Endothelial cell of umbilical vein (primary cell): ENCODE measurements around the gene TMEFF2. TPM values are rescaled to one million over a fixed set of nuclear protein-coding genes. Genes with fewer than 3 reads are reported as not detected.
A peak's percentile ranks its signal among the peaks of the same experiment; 100 is the strongest.

ENCODE experiments used
- BruUV-seq: library from RNA; stranded (reverse); fragments of 400-500 nt; replicated peaks from 2 replicates; lab custom pipeline; 2021; lab: Mats Ljungman, UMichigan
- CTCF ChIA-PET: fragments of 300-600, 350-600 bp; sonication (Branson Sonifier 250); formaldehyde crosslinking; loops from one replicate; lab custom pipeline; 2021; ENCODE audit warnings: antibody characterized with exemption, inconsistent platforms; lab: Charles Lee
- POLR2A ChIA-PET: fragments of 300-600, 350-600 bp; sonication (Branson Sonifier 250); formaldehyde crosslinking; loops from one replicate; lab custom pipeline; 2021; ENCODE audit warnings: antibody characterized with exemption, inconsistent platforms; lab: Charles Lee
- DNase-seq: peaks from one replicate; pipeline ENCODE4 v3.0.0-alpha.2; 2011; ENCODE audit warnings: low read depth, low spot score
- FAIRE-seq: peaks from 2 replicates; lab custom pipeline; 2011; peaks lifted over from hg19 to GRCh38; lab: Jason Lieb, UNC
- H2AFZ ChIP-seq: 2 replicates; pipeline ENCODE4 v1.6.0; 2012; ENCODE audit warnings: low read depth, low read length, control low read depth, inconsistent platforms
- H3K27ac ChIP-seq: 2 replicates; pipeline ENCODE4 v1.5.1; 2011; ENCODE audit warnings: low read depth, mild to moderate bottlenecking, control low read depth, low read length, moderate library complexity; ENCODE audit not compliant: insufficient read depth
- H3K27me3 ChIP-seq, 2 experiments: 2 replicates each; pipeline versions ENCODE4 v1.6.0 to v1.6.1; 2011; ENCODE audit warnings: low read length in 2 of 2, mixed read lengths in 1 of 2; ENCODE audit not compliant: control insufficient read depth in 2 of 2, insufficient read depth in 2 of 2
- H3K36me3 ChIP-seq, 2 experiments: 2 replicates in 1 of 2; 3 replicates in 1 of 2; pipeline ENCODE4 v1.5.1; 2011; ENCODE audit warnings: low read length in 2 of 2, mild to moderate bottlenecking in 1 of 2, moderate library complexity in 1 of 2; ENCODE audit not compliant: control insufficient read depth in 2 of 2, insufficient read depth in 2 of 2; ENCODE audit errors: extremely low read depth in 1 of 2
- H3K4me1 ChIP-seq: 3 replicates; pipeline ENCODE4 v1.5.1; 2011; ENCODE audit warnings: mild to moderate bottlenecking, low read length; ENCODE audit not compliant: control insufficient read depth, insufficient read depth; ENCODE audit errors: extremely low read depth
- H3K4me2 ChIP-seq: 2 replicates; pipeline ENCODE4 v1.6.1; 2011; ENCODE audit warnings: low read length, control low read depth, mixed read lengths; ENCODE audit not compliant: insufficient read depth
- H3K4me3 ChIP-seq, 3 experiments: fragments of 200-600 bp in 1 of 3; sonication (generic), shearing (Covaris generic) in 1 of 3; replicated peaks in 1 of 3; 2 replicates each; pipeline ENCODE4 v1.5.1; 2011 to 2016; ENCODE audit warnings: control low read depth in 3 of 3, low read length in 3 of 3, mild to moderate bottlenecking in 2 of 3, inconsistent platforms in 1 of 3, low read depth in 1 of 3, moderate library complexity in 1 of 3; ENCODE audit not compliant: insufficient read depth in 1 of 3
- H3K79me2 ChIP-seq: 2 replicates; pipeline ENCODE4 v1.6.0; 2012; ENCODE audit warnings: low read length, inconsistent platforms; ENCODE audit not compliant: control insufficient read depth, insufficient read depth
- H3K9ac ChIP-seq: replicated peaks from 2 replicates; pipeline ENCODE3; 2011; ENCODE audit warnings: low read length, control low read depth; ENCODE audit not compliant: insufficient read depth; ENCODE audit errors: extremely low read depth
- H3K9me1 ChIP-seq: replicated peaks from 3 replicates; pipeline ENCODE4 v1.6.0; 2011; ENCODE audit warnings: mild to moderate bottlenecking, low read length; ENCODE audit not compliant: control insufficient read depth, insufficient read depth; ENCODE audit errors: extremely low read depth
- H3K9me3 ChIP-seq: replicated peaks from 2 replicates; pipeline ENCODE4 v1.5.1; 2012; ENCODE audit warnings: low read length, inconsistent platforms; ENCODE audit not compliant: control insufficient read depth, insufficient read depth
- H4K20me1 ChIP-seq: replicated peaks from 2 replicates; pipeline ENCODE3; 2011; ENCODE audit warnings: mild to moderate bottlenecking, low read length; ENCODE audit not compliant: control insufficient read depth, insufficient read depth; ENCODE audit errors: extremely low read depth
- EZH2 ChIP-seq: IDR thresholded peaks from 2 replicates; pipeline ENCODE4 v1.6.1; 2012; ENCODE audit warnings: borderline replicate concordance, low read depth, mild to moderate bottlenecking, moderate library complexity, low read length, inconsistent platforms; ENCODE audit not compliant: severe bottlenecking
- FOS ChIP-seq: IDR thresholded peaks from 2 replicates; pipeline ENCODE4 v1.6.1; 2011; ENCODE audit warnings: mild to moderate bottlenecking, low read length, moderate library complexity, borderline replicate concordance; ENCODE audit not compliant: insufficient read depth
- GATA2 ChIP-seq: IDR thresholded peaks from 2 replicates; pipeline ENCODE4 v1.7.0; 2011; ENCODE audit warnings: low read depth, mild to moderate bottlenecking, moderate library complexity, mixed read lengths, low read length; ENCODE audit not compliant: insufficient read length, insufficient read depth
- JUN ChIP-seq: IDR thresholded peaks from 2 replicates; pipeline ENCODE4 v1.6.1; 2011; ENCODE audit warnings: borderline replicate concordance, low read depth; ENCODE audit not compliant: insufficient read length, insufficient read depth
- MYC ChIP-seq: IDR thresholded peaks from one replicate; pipeline ENCODE4 v1.6.1; 2011; ENCODE audit warnings: mild to moderate bottlenecking, low read depth, low read length
- POLR2A ChIP-seq: IDR thresholded peaks from 2 replicates; pipeline ENCODE4 v1.6.1; 2012; ENCODE audit warnings: low read depth, mild to moderate bottlenecking, control low read depth, low read length
- POLR2AphosphoS5 ChIP-seq: IDR thresholded peaks from 2 replicates; pipeline ENCODE4 v1.6.1; 2012; ENCODE audit warnings: low read depth, mild to moderate bottlenecking, control low read depth, low read length, moderate library complexity; ENCODE audit not compliant: insufficient read depth
- dilution Hi-C: fragments of 300-500 bp; cut with MboI; formaldehyde crosslinking; loops from one replicate; pipeline ENCODE4 v1.15.0; 2019; ENCODE audit warnings: low sequenced_read_pairs; ENCODE audit not compliant: extremely low pct_ligation_motif_present
- intact Hi-C: fragments of 100-400 bp; cut with micrococcal nuclease; formaldehyde crosslinking; loops from one replicate; pipeline ENCODE4 v1.10.0; 2022
- polyA plus RNA-seq, 4 experiments: library from polyadenylated mRNA; depleted of rRNA in 3 of 4; stranded (reverse) in 3 of 4; unstranded in 1 of 4; fragments of >200 nt; gene quantifications; 2 replicates each; pipeline versions ENCODE4 v1.2.1 to v1.2.3, GENCODE V29; 2011 to 2012; ENCODE audit warnings: missing spikeins in 1 of 4
- total RNA-seq: library from RNA; stranded (reverse); gene quantifications from 2 replicates; pipeline ENCODE4 v1.2.3, GENCODE V29; 2021
- TF ChIP-seq, protein P1 (sequence below), 2 donors: IDR thresholded peaks; 1 replicate in 1 of 2; 2 replicates in 1 of 2; pipeline ENCODE4 v1.5.1; 2011; ENCODE audit warnings: low read length in 2 of 2, mild to moderate bottlenecking in 2 of 2, moderate library complexity in 2 of 2, control low read depth in 1 of 2, inconsistent platforms in 1 of 2, low read depth in 1 of 2; ENCODE audit not compliant: insufficient read depth in 1 of 2; ENCODE audit errors: extremely low read depth in 1 of 2
- TF ChIP-seq, protein P2 (sequence below): IDR thresholded peaks from 2 replicates; pipeline ENCODE4 v1.6.1; 2011; ENCODE audit not compliant: insufficient read depth, insufficient read length

Gene TMEFF2
- total and polyA plus RNA-seq, 2 donors (not counting 3 experiments of a cell fraction or from before 2014, with no cell fraction given): 0.18 to 0.20 TPM

DNA sequence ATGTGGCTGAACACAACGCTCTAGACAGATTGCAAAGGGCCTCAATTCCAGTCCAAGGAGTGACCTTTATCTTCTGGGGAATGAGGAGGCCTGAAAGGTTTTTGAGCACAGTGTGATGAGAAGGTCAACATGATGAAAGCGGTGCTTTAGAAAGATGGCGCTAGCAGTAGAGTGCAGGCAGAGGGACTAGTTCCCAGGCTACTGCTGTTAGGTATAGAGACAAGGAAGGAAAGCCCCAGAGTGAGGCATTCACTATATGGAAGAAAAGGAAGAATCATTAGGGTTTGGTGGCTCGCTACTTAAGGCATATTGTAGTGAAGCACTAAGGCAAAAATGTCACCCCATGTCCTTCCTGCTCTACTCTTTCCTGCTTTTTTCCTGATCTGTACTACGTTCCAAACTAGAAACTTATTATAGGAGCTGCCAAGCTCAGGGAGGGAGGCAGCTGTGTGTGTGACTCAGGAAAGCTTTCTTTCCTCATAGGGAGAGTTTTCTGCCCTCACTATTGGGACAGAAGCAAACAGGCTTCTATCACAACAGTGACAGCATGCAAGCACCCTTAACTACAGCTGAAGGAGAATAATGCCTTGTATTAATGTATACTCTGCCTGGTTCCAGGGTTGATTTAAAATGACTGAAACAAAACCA lies 187.0 kb downstream of the TMEFF2 start:
- no peak overlapping the region for H3K27ac ChIP-seq
- no peaks in the 10 kb centered on the region for H3K36me3 ChIP-seq
- H3K4me1 ChIP-seq: peaks cover 6% of the 10 kb centered on the region
- BruUV-seq: no TSS peak
- intact Hi-C loops: no loop called here
- no peaks in the 10 kb centered on the region for H3K27me3 ChIP-seq
- ChIA-PET CTCF (interaction anchor here (0.9 to 1.1 kb wide), 3 partner anchors 13 to 155 kb away, joined by 3 to 6 read pairs (median 3); no protein-coding TSS in a partner anchor), POLR2A (no interaction called here)
- H3K4me2 ChIP-seq: no peak overlapping the region
- H3K9me1 ChIP-seq: no peaks in the 10 kb centered on the region
- TF ChIP-seq, protein P1, sequence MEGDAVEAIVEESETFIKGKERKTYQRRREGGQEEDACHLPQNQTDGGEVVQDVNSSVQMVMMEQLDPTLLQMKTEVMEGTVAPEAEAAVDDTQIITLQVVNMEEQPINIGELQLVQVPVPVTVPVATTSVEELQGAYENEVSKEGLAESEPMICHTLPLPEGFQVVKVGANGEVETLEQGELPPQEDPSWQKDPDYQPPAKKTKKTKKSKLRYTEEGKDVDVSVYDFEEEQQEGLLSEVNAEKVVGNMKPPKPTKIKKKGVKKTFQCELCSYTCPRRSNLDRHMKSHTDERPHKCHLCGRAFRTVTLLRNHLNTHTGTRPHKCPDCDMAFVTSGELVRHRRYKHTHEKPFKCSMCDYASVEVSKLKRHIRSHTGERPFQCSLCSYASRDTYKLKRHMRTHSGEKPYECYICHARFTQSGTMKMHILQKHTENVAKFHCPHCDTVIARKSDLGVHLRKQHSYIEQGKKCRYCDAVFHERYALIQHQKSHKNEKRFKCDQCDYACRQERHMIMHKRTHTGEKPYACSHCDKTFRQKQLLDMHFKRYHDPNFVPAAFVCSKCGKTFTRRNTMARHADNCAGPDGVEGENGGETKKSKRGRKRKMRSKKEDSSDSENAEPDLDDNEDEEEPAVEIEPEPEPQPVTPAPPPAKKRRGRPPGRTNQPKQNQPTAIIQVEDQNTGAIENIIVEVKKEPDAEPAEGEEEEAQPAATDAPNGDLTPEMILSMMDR (IDR thresholded peaks at IDR 0.05; ENCODE audit: extremely low read depth in 1 of 2, insufficient read depth in 1 of 2, low read depth in 1 of 2, low read length in 2 of 2): no peak
- TF ChIP-seq EZH2: no peak
- no peak for TF ChIP-seq MYC
- no peak for TF ChIP-seq GATA2
- TF ChIP-seq FOS: no peak
- no peak for TF ChIP-seq POLR2A
- TF ChIP-seq, protein P2, sequence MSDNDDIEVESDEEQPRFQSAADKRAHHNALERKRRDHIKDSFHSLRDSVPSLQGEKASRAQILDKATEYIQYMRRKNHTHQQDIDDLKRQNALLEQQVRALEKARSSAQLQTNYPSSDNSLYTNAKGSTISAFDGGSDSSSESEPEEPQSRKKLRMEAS: no peak
- TF ChIP-seq POLR2AphosphoS5: no peak
- TF ChIP-seq JUN: no peak
- FAIRE-seq: no peak
- H2AFZ ChIP-seq: peak overlapping the region; percentile 68
- H4K20me1 ChIP-seq: no peaks in the 10 kb centered on the region
- DNase-seq: peak; percentile 69
- no peaks in the 10 kb centered on the region for H3K79me2 ChIP-seq
- no peaks in the 10 kb centered on the region for H3K9me3 ChIP-seq
- H3K4me3 ChIP-seq: no peak overlapping the region
- no peak overlapping the region for H3K9ac ChIP-seq
- dilution Hi-C loops: no loop called here
